ENCODE measurements around the gene SIX3.

The SIX3 gene

GRCh38 chr2:44956843-44957242 lies 15.3 kb downstream of the SIX3 start:
- DNase-seq (ENCODE audit: extremely low read depth, low read depth) = no peak
- H3K4me3 ChIP-seq (replicated peaks; ENCODE audit: low read depth, low read length) = no peak overlapping the region
- TF ChIP-seq CTCF (IDR thresholded peaks at IDR 0.05; ENCODE audit: low read depth, low read length, missing control alignments) = no peak

- no peak for TF ChIP-seq CTCF (IDR thresholded peaks at IDR 0.05; ENCODE audit: low read depth, low read length, missing control alignments)
- DNase-seq (ENCODE audit: extremely low read depth, low read depth) = no peak
- H3K4me3 ChIP-seq (replicated peaks; ENCODE audit: low read depth, low read length) = no peak overlapping the region
These were observed 16.3 kb downstream of the SIX3 start for GRCh38 chr2:44957656-44958327.

- DNase-seq (ENCODE audit: extremely low read depth, low read depth) = no peak
- H3K4me3 ChIP-seq (replicated peaks; ENCODE audit: low read depth, low read length) = no peak overlapping the region
- TF ChIP-seq CTCF (IDR thresholded peaks at IDR 0.05; ENCODE audit: low read depth, low read length, missing control alignments) = no peak
These were observed 18.4 kb downstream of the SIX3 start for GRCh38 chr2:44959855-44960254.

DNA sequence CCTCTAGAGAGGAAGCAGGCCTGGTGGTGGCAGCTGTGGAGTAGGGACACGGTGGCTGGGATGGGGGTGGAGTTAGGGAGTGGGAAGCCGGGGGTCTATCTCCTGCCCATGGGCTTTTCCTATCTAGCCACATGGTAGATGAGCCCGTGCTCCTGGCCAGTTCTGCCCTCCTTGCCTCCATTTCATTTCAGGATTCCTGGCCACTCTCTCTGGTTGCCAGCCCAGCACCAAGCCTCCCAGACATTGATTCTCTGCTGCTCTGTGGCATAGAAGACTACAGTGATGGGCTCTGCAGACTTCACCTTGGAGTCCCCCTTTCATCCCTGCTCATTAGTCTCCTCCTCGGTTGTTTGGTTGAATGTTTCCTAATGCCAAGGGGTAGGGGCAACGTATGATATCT lies 19.4 kb downstream of the SIX3 start:
- DNase-seq (ENCODE audit: extremely low read depth, low read depth) = no peak
- TF ChIP-seq CTCF (IDR thresholded peaks at IDR 0.05; ENCODE audit: low read depth, low read length, missing control alignments) = no peak
- H3K4me3 ChIP-seq (replicated peaks; ENCODE audit: low read depth, low read length) = no peak overlapping the region

GRCh38 chr2:44962176-44962695 lies 20.7 kb downstream of the SIX3 start:
- TF ChIP-seq CTCF (IDR thresholded peaks at IDR 0.05; ENCODE audit: low read depth, low read length, missing control alignments) = no peak
- DNase-seq (ENCODE audit: extremely low read depth, low read depth) = no peak

DNA sequence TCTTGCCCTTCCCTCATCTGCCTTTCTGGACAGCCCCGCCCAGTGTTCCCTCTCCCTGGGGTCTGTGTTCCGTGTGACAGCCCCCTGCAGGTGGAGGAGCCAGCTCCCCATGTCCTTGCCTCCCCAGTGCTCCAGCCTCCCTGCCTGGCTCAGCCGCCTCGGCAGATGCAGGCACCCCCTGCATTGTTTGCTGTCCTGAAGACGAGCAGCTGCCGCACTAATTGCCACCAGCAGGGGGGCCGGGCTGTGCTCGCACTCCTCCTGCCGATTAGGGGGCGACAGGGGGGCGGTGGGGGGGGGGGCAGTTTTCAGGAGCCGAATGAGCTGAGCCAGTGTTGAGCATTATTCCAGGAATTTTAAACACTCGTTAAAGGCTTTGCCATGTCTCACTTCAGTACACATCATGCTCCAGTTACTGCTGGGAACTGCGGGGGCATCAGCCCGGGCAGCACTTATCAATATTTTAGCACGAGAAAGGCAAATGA lies 23.3 kb downstream of the SIX3 start:
- H3K4me3 ChIP-seq (replicated peaks; ENCODE audit: low read depth, low read length) = no peak overlapping the region
- no peak for DNase-seq (ENCODE audit: extremely low read depth, low read depth)
- peak; percentile 10 for TF ChIP-seq CTCF (IDR thresholded peaks at IDR 0.05; ENCODE audit: low read depth, low read length, missing control alignments)

More at GRCh38 chr2:44962176-44962695, 20.7 kb downstream of the SIX3 start:
- H3K4me3 ChIP-seq (replicated peaks; ENCODE audit: low read depth, low read length) = no peak overlapping the region
